Activated CD8-positive, alpha-beta memory T cell treated with anti-CD3 and anti-CD28 coated beads, Interleukin-2, amount 50 U/mL, for 24 hours (primary cell): ENCODE results near the gene ITPA.
A peak's percentile ranks its signal among the peaks of the same experiment; 100 is the strongest.

ENCODE experiments used
- DNase-seq: peaks from one replicate; pipeline ENCODE4 v3.0.0-alpha.2; 2020; ENCODE audit errors: extremely low read depth

The ITPA gene

DNA sequence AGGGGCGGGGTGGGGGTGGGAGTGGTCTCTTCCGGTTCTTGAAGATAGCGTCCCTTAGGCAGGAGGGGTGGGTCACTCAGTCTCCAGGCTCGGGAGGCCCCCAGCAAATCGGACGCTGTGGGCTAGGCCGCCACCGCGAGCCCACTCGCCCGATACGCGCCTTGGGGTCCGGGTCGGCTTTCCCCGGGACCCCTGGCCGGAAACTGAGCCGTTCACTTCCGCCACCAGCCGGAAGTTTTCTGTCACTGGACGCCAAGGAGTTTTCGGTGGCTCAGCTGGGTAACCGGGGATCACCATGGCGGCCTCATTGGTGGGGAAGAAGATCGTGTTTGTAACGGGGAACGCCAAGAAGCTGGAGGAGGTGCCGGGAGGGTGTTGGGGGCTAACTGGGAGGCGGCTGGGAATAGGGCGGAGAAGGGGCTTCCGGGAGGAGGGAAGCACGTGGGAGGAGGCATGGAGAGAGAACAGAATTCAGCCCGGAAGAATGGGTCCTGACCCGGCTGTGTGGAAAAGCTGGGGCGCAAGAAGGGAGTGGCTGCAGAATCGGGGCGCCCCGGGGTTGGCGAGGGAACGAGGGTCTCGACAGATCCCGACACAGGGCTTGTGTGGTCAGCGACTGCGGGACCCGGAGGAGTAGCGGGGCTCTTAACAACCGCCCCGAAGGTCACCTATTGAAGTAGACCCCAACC lies at the start of gene ITPA:
ITPA (plus strand) TSS at position 242 of the 689 bp plus-strand sequence; CDS start at position 296, 54 bp downstream.
- DNase-seq: peak; percentile 37

DNA sequence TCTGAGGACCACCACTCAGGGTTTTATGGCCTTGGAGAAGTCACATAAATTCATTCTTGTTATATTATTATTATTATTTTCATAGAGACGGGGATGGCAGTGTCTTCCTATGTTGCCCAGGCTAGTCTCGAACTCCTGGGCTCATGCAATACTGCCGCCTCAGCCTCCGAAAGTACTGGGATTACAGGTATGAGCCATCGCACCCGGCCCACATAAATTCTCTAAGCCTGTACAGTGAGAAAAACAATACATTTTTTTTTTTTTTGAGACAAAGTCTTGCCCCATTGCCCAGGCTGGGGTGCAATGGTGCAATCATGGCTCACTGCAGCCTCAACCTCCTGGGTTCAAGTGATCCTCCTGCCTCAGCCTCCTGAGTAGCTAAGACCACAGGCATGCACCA lies 48.9 kb upstream of the ITPA start:
- DNase-seq: no peak

DNA sequence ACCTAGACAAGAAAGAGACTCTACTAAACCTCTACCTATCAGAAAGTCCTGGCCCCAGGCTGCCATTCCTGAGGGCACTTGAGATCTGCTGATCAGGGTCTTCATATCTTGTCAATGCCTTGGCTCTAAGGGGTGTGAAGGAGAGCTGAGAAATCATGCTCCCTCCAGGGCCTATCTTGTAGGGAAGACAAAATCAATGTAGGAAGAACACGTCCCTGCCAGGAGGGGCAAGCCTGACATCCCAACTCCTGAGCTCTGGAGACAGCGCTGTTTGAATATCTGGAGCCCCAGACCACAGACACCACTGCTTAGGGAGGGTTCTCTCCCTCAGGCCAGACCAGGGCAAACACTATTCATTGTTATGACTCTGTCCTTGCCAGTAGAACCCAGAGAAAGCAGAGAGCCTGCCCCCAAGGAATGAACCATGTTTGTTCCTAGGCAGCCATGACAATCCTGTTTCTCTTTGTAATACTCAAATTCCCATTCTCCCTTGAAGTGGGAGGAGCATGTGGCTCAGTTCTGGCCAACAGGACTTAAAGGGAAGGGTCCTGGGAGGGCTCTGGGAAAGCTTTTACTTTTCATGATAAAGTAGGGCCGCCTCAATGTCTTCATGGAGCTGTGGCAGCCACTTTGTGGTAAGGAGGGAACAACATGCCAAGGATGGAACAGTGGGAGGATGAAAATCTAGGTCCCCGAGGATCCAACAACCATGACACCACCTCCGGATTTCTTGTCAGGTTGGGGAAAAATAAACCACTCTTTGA lies 47.8 kb upstream of the ITPA start:
- DNase-seq: no peak

DNA sequence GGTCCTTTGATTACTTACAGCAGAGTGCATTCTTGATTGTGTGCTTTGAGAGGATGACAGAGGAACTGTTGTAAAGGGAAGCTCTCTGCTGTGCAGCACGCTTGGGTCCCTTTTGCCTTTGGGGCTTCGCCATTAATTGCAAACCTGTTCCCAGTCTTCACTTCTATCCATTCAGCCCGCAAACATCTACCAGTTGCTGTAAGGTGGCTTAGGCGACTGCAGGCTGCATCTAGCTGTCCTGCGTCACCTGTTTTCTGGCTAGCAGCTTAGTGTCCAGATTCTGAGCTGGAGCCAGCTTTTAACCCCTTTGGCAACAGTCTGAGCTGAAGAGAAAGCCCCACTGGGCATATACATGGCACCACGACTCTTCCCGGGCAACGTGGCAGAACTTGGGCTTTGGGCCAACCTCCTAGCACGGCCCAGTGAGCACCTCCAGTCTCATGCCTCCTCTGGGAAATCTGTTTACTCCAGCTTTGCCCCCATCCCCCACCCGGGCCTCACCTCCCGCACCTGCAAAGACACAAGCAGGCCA lies 47.2 kb upstream of the ITPA start:
- no peak for DNase-seq

- no peak for DNase-seq
Measured at GRCh38 chr20:3163099-3164042, 45.9 kb upstream of the ITPA start.

DNA sequence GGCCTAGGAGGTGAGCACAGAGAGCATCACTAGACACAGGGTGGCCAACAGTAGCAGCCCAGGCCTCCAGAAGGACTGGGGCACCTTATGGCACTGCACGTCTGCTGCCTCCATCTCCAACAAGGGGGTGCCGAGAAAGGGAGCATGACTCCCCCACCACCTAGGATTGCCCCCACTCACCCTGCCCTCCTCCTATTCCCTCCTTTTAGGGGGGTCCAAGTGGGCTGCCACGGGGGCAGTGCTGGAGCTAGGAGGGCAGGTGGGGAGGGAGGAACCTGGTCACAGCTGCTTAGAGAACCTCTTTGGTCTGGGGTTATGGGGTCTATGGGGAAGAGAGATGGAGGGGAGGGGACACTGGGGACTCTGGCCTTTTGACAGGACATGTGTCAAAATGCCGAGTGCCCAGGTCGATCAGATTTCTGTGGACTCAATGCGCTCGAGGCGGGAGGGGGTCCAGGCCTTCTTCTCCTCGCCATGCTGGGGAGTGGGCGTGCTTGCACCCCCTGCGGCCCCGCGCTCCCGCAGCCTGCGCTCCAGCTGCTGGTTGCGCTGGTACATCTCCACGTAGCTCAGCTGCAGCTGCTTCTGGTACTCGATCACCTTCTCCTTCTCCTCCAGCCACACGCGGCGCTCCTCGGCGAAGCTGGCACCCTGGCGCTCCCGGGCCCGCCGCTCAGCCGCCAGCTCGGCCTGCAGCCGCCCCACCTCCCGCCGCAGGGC lies 45.1 kb upstream of the ITPA start:
- DNase-seq: no peak

DNA sequence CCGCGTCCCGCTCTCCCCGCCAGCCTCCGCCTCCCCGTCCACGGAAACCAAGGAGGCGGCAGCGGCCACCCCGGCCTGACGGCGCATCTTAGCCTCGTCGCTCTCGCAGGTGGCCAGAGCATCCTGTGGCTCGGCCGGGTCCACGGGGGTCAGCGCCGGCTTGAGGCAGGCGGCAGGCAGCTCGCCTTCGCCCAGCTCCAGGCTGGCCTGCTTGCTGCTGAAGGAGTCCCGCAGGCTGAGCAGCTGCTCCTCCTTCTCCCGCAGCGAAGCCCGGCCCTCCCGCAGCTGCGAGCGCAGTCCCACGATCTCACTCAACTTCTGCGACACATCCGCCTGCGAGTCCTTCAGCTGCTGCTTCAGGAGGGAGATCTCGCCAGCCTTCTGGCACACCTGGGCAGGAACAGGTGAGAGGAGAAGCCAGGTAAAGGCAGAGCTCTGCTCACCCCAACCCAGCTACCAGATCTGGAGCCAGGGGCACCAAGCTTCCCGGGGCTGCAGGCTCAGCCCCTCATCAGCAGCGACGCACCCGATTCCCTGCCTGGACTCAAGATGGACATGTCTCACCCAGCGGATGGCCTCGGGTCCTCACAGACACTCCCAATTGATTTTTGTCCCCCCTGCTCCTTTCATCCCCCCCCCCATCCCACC lies 44.4 kb upstream of the ITPA start:
- no peak for DNase-seq

- DNase-seq: no peak
Measured at GRCh38 chr20:3165473-3166337, 43.6 kb upstream of the ITPA start.

GRCh38 chr20:3166338-3166912 lies 42.9 kb upstream of the ITPA start:
- DNase-seq: no peak

GRCh38 chr20:3166913-3167342 lies 42.4 kb upstream of the ITPA start:
- DNase-seq: no peak

DNA sequence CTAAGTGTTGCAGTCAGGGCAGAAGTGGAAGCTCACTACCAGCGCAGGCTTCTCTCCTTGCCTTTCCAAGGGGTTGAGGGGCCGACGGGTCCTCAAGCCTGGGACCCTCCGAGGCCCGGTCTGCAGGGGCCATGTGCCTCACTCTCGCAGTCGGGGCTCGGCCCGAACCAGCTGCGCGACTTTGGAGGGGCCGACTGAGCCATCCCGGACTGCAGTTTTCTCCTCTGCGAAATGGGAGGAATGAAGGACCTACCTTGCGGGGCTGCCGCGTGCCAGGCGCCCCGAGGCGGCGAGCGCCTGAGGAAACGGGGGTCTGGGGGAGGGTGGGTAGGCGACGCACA lies 41.6 kb upstream of the ITPA start:
- DNase-seq: no peak

- DNase-seq: no peak
Measured at GRCh38 chr20:3168079-3168828, 41.0 kb upstream of the ITPA start.

- no peak for DNase-seq
Measured at GRCh38 chr20:3168829-3169590, 40.3 kb upstream of the ITPA start.

- no peak for DNase-seq
Measured at GRCh38 chr20:3171391-3172125, 37.7 kb upstream of the ITPA start.

- no peak for DNase-seq
Measured at GRCh38 chr20:3172126-3172932, 37.0 kb upstream of the ITPA start.

GRCh38 chr20:3172933-3173609 lies 36.2 kb upstream of the ITPA start, which contains the start of gene LZTS3:
TSS of gene LZTS3 (minus strand) at chr20:3173549. CDS start at chr20:3167163, 6,386 bp downstream.
- DNase-seq: peak; percentile 37
